ENCODE results near the gene CXADR. TPM values are rescaled to one million over a fixed set of nuclear protein-coding genes. Genes with fewer than 3 reads are reported as not detected.
A peak's percentile ranks its signal among the peaks of the same experiment; 100 is the strongest.
"Not testable (repeated sequence)": the region's sequence is repeated elsewhere in the genome, so short reads cannot be mapped to it uniquely, and the experiment has no call there.

Gene CXADR
- total and polyA plus RNA-seq, 9 donors: 0.32 to 3.6 (median 0.59) TPM

GRCh38 chr21:17498586-17498985 lies 14.3 kb upstream of the CXADR start:
- WGBS (ENCODE audit: insufficient coverage): 73% methylated on average over 2 of the region's 2 CpGs
- Histone ChIP-seq H3K27me3 (ENCODE audit: control insufficient read depth, insufficient read depth, low read length) (no peaks in the 10 kb centered on the region), H3K27ac (ENCODE audit: low read length) (no peak overlapping the region), H3K4me1 (ENCODE audit: control insufficient read depth, insufficient read depth, low read length) (no peaks in the 10 kb centered on the region), H3K36me3 (ENCODE audit: control insufficient read depth, insufficient read depth, low read length) (no peaks in the 10 kb centered on the region), H3K9me3 (replicated peaks; ENCODE audit: control insufficient read depth, low read depth, low read length) (no peaks in the 10 kb centered on the region), H3K4me3 (ENCODE audit: low read length) (no peak overlapping the region)
- DNase-seq: no peak

GRCh38 chr21:17501107-17502006 lies 11.5 kb upstream of the CXADR start:
- Histone ChIP-seq H3K27ac (ENCODE audit: low read length) (no peak overlapping the region), H3K36me3 (ENCODE audit: control insufficient read depth, insufficient read depth, low read length) (no peaks in the 10 kb centered on the region), H3K27me3 (ENCODE audit: control insufficient read depth, insufficient read depth, low read length) (no peaks in the 10 kb centered on the region), H3K4me3 (ENCODE audit: low read length) (no peak overlapping the region), H3K9me3 (replicated peaks; ENCODE audit: control insufficient read depth, low read depth, low read length) (peaks cover 5% of the 10 kb centered on the region), H3K4me1 (ENCODE audit: control insufficient read depth, insufficient read depth, low read length) (no peaks in the 10 kb centered on the region)
- DNase-seq: no peak
- WGBS (ENCODE audit: insufficient coverage): no CpG with 5 or more reads among the region's 4 CpGs

- not testable (repeated sequence) for H3K27ac ChIP-seq (ENCODE audit: low read length); H3K4me3 ChIP-seq (ENCODE audit: low read length); H3K36me3 ChIP-seq (ENCODE audit: control insufficient read depth, insufficient read depth, low read length); H3K4me1 ChIP-seq (ENCODE audit: control insufficient read depth, insufficient read depth, low read length); H3K9me3 ChIP-seq (replicated peaks; ENCODE audit: control insufficient read depth, low read depth, low read length); DNase-seq; H3K27me3 ChIP-seq (ENCODE audit: control insufficient read depth, insufficient read depth, low read length)
- 100% methylated on average over 1 of the region's 5 CpGs for WGBS (ENCODE audit: insufficient coverage)
Observed at GRCh38 chr21:17502985-17503384, 9.9 kb upstream of the CXADR start.

- no CpG with 5 or more reads among the region's 7 CpGs for WGBS (ENCODE audit: insufficient coverage)
- Histone ChIP-seq H3K27me3 (ENCODE audit: control insufficient read depth, insufficient read depth, low read length) (peaks cover 12% of the 10 kb centered on the region), H3K9me3 (replicated peaks; ENCODE audit: control insufficient read depth, low read depth, low read length) (peaks cover 5% of the 10 kb centered on the region), H3K4me3 (ENCODE audit: low read length) (no peak overlapping the region), H3K27ac (ENCODE audit: low read length) (no peak overlapping the region), H3K36me3 (ENCODE audit: control insufficient read depth, insufficient read depth, low read length) (no peaks in the 10 kb centered on the region), H3K4me1 (ENCODE audit: control insufficient read depth, insufficient read depth, low read length) (peaks cover under 1% of the 10 kb centered on the region)
- no peak for DNase-seq
Observed at GRCh38 chr21:17506951-17507350, 5.9 kb upstream of the CXADR start.

GRCh38 chr21:17507591-17507990 lies 5.3 kb upstream of the CXADR start:
- Histone ChIP-seq H3K4me1 (ENCODE audit: control insufficient read depth, insufficient read depth, low read length) (peaks cover 5% of the 10 kb centered on the region), H3K36me3 (ENCODE audit: control insufficient read depth, insufficient read depth, low read length) (no peaks in the 10 kb centered on the region), H3K27me3 (ENCODE audit: control insufficient read depth, insufficient read depth, low read length) (peaks cover 18% of the 10 kb centered on the region), H3K27ac (ENCODE audit: low read length) (no peak overlapping the region), H3K4me3 (ENCODE audit: low read length) (no peak overlapping the region), H3K9me3 (replicated peaks; ENCODE audit: control insufficient read depth, low read depth, low read length) (peaks cover 5% of the 10 kb centered on the region)
- 87% methylated on average over 3 of the region's 5 CpGs for WGBS (ENCODE audit: insufficient coverage)
- DNase-seq: no peak

- Histone ChIP-seq H3K27me3 (ENCODE audit: control insufficient read depth, insufficient read depth, low read length) (peaks cover 41% of the 10 kb centered on the region), H3K36me3 (ENCODE audit: control insufficient read depth, insufficient read depth, low read length) (no peaks in the 10 kb centered on the region), H3K4me3 (ENCODE audit: low read length) (peak overlapping the region; percentile 44), H3K9me3 (replicated peaks; ENCODE audit: control insufficient read depth, low read depth, low read length) (no peaks in the 10 kb centered on the region), H3K4me1 (ENCODE audit: control insufficient read depth, insufficient read depth, low read length) (peaks cover 14% of the 10 kb centered on the region), H3K27ac (ENCODE audit: low read length) (no peak overlapping the region)
- DNase-seq: peak; percentile 15
- 0% methylated on average over 46 of the region's 69 CpGs for WGBS (ENCODE audit: insufficient coverage)
Observed at GRCh38 chr21:17513214-17514123, 626 bp downstream of the CXADR start.

GRCh38 chr21:17514124-17514845 lies 1.4 kb downstream of the CXADR start:
- Histone ChIP-seq H3K4me1 (ENCODE audit: control insufficient read depth, insufficient read depth, low read length) (peaks cover 14% of the 10 kb centered on the region), H3K36me3 (ENCODE audit: control insufficient read depth, insufficient read depth, low read length) (no peaks in the 10 kb centered on the region), H3K4me3 (ENCODE audit: low read length) (no peak overlapping the region), H3K9me3 (replicated peaks; ENCODE audit: control insufficient read depth, low read depth, low read length) (no peaks in the 10 kb centered on the region), H3K27me3 (ENCODE audit: control insufficient read depth, insufficient read depth, low read length) (peaks cover 41% of the 10 kb centered on the region), H3K27ac (ENCODE audit: low read length) (no peak overlapping the region)
- WGBS (ENCODE audit: insufficient coverage): 73% methylated on average over 5 of the region's 13 CpGs
- DNase-seq: no peak

GRCh38 chr21:17517008-17517407 lies 4.2 kb downstream of the CXADR start:
- not testable (repeated sequence) for H3K4me3 ChIP-seq (ENCODE audit: low read length); H3K27ac ChIP-seq (ENCODE audit: low read length); H3K9me3 ChIP-seq (replicated peaks; ENCODE audit: control insufficient read depth, low read depth, low read length); DNase-seq; H3K36me3 ChIP-seq (ENCODE audit: control insufficient read depth, insufficient read depth, low read length)
- H3K4me1 ChIP-seq (ENCODE audit: control insufficient read depth, insufficient read depth, low read length): peaks cover 13% of the 10 kb centered on the region
- H3K27me3 ChIP-seq (ENCODE audit: control insufficient read depth, insufficient read depth, low read length): peaks cover 29% of the 10 kb centered on the region
- no CpG with 5 or more reads among the region's 1 CpG for WGBS (ENCODE audit: insufficient coverage)

- peaks cover 11% of the 10 kb centered on the region for H3K27me3 ChIP-seq (ENCODE audit: control insufficient read depth, insufficient read depth, low read length)
- H3K4me3 ChIP-seq (ENCODE audit: low read length): no peak overlapping the region
- H3K27ac ChIP-seq (ENCODE audit: low read length): no peak overlapping the region
- H3K4me1 ChIP-seq (ENCODE audit: control insufficient read depth, insufficient read depth, low read length): no peaks in the 10 kb centered on the region
- no peaks in the 10 kb centered on the region for H3K9me3 ChIP-seq (replicated peaks; ENCODE audit: control insufficient read depth, low read depth, low read length)
- no peak for DNase-seq
- 100% methylated on average over 2 of the region's 2 CpGs for WGBS (ENCODE audit: insufficient coverage)
- H3K36me3 ChIP-seq (ENCODE audit: control insufficient read depth, insufficient read depth, low read length): no peaks in the 10 kb centered on the region
Observed at GRCh38 chr21:17519208-17519738, 6.4 kb downstream of the CXADR start.

All from muscle of leg (tissue), 11 donors.